Left hindlimb (tissue), 1 donor: ENCODE data around the gene USP46.

Experiments used
- DNase-seq: peaks from one replicate; pipeline ENCODE4 v3.0.0-alpha.2; 2018

Gene USP46

DNA sequence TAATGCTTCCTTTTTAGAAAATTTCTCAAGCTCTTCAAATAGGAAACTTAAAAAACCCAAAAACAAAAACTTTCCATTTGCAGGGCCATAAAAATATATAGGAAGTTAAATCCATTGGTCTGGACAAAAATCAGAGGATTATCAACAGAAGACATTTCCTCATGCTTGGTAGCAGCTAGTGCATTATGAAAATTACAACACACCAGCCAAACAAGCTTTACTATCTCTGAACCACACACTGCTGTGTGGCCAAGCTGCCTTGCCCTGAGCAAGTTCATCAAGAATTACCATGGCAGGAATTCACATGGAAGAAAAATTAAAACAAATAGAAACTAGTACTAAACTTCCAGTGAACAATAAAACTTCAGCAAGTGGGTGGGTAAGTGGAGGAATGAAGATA is 3.6 kb downstream of the USP46 start:
- DNase-seq: no peak

DNA sequence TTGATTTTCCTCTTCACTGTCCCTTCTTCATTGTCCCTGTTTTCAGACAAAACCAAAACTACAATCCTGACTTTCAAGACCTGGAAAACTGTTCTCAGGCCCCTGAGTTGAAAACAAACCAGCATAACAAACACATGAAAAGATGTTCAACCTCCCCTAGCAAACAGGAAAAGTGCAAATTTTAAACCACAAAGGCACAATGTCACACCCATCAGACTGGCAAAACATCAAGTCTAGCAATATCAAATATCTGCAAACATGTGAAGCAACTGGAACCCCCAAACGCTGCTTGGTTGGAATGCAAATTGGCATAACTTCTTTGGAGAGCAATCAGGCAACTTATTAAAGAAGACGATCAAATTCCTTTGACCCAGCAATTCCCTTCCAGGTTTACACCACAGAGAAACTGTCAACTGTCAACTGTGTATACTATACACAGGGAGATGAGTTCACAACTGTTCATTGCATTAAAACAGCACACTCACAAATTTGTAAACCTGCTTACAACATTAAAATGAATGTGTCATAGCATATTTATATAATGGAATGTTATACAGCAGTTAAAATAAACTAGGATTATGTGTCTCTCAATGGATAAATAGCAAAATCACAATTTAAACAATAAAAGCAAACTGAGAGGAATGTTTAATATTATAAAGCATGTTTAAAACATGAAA is 7.0 kb downstream of the USP46 start:
- DNase-seq: no peak

DNA sequence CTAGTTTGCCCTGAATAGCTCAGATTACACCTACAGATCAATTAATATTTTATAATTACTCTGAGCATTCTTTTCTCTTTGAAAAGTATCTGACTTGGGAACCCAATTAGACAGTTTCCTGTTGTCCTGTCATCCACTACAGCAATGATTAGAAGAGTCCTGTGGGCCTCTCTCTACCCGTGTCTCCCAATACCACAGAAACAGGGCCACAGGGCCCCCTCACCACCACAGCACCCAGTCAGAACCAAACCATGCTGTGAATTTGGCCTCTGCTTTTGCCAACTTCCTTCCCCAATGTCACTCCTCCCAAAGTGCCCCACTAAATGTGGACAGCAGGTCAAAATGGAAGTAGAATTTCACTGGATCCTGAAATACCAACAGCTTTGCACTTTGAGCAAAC is 10.3 kb downstream of the USP46 start:
- no peak for DNase-seq

DNA sequence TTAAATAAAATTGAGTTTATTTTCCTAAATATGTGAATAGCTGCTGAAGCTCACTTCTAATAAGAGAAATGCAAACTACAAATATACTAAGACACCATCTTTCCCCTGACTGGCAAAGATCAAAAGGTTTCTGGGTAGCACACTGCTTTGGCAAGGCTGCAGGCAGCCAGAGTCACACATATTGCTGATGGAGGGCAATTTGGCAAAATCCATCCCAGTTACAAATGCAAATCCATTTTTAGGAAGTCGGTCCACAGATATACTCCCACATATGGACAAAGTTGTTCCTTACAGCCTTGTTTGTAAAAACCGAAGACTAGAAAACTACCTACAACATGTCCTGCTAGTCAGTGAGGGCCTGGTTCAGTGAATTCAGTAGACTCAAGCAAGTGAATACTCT is 12.4 kb downstream of the USP46 start:
- DNase-seq: no peak

DNA sequence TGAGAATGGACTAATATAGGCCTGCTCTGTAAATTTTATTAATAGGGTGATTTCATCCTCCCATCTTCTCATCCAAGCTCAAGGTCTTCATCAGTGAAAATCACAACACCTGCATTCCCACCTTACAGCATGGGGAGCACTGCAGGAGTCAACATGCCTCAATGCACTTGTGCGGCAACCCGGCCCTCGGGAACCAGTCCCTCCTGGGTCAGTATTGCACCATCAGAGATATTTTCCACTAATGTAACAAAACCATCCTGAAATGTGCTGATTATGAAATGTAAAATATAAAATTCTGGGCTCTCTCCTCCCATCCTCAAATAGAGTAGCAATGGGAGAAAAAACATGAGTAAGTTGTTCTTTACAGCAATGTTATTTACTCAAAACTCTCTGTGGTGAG is 13.0 kb downstream of the USP46 start:
- DNase-seq: no peak

DNA sequence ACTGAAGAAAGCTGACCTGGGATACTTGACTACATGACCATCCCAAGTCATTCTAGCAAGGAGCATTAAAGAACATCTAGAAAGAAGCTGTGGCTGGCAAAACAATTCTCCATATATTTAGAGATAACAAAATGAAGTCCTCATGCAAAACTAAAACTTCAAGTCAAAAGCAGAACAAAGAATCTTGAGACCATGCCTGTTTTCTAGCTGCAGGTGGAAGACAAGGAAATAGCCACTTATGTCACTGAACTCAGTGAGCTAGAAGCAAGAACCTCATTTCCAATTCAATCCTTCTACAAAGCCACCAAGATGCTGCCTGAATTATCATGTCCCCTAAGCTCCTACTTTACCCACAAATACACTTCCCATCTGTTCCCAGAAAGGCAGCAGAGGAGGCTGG is 13.8 kb downstream of the USP46 start:
- DNase-seq: no peak

DNA sequence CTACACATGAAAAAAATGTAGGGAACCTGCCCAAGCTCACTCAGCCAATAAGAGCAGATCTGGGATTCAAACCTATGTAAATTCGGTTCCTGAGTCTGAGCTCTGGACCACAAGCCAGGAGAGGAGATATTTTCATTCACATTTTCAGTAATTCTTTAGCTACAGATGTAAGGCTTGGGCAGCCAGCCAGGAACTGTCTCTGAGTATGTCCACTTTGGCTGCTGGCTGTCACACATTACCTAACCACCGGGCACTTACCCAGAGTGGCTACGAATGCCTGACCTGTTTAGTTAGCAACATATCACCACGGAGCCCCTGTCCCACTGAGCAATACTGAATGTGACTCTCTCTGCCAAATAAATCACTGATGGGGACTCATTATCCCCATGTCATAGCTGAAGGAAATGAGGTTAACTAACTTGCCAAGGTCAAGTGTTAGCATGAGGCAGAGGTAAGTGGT is 15.3 kb downstream of the USP46 start:
- peak; percentile 59 for DNase-seq

DNA sequence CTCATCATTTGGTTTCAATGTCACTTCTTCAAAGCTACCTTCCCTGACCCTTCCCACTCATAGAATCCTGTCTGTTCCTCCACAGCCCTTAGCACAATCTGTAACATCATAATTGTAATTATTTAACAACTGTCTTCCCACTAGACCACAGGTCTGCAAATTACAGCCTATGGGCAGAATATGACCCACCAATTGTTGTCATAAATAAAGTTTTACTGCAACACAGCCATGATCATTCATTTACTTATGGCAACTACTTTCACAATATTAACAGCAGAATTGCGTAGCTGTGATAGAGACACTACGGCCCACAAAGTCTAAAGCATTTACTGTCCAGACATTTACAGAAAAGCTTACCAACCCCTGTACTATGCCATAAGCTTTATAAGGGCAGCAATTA is 15.9 kb downstream of the USP46 start:
- no peak for DNase-seq

DNA sequence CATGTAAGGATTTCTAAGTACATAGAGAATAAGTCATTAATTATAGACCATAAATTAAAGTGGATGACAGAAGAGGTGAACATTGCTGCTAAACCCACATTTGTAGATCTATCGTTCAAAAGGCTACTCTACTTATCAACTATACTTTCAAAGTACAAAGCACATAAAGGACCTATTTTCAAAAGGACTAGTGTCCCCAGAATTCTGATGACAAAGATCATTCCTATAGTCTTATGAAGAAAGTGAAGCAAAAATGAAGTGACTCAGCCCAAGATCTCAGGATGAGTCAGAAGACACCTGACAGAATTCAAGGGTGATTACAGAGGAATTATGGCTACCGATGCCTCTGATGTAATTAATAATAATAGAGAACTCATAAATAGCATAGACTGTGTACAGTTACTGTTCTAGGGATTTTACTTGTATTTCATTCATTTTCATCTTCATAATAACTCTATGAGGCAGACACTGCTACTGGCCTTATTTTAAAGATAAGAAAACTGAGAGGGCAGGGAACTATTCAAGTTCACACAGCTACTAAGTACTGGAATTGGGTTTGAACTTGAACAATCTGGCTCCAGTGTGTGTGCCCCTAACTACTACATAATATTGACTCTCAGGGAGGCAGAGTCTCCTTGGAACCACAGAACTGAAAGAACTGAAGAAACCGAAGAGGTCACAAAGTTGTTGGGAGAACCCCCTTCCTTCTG is 17.1 kb downstream of the USP46 start:
- no peak for DNase-seq

DNA sequence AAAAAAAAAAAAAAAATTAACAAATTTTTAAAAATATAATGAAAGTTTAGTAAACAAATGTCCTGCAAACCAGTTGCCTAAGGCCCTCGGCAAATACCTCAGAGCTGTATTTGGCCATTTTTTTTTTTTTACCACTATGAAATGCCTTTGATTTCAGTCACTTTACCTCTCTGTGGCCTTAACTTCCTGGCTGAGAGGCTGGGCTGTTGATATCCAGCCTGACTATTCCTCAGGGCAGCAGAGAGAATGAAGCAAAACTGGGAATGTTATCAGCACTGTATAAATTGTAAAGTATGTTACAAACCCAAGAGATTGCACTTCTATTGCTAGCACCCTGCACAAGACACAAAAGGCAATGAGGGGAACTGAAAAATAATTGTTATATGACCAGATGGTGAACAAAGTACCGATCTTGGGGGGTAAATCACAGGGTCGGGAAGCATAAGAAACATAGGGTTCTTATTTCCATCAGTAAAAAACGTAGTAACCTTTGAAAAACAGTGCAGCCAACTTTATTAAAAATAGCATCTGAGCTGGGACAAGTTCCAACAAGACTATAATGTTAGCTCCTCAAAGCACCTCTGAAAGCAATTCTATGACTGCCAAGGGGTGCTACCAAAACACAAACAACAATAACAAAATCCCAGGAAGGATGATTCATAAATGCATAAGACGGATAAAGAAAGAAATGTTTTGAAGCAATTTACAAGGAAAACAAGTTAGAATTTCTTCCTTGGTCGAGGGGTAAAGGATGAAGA is 18.1 kb downstream of the USP46 start:
- DNase-seq: no peak

DNA sequence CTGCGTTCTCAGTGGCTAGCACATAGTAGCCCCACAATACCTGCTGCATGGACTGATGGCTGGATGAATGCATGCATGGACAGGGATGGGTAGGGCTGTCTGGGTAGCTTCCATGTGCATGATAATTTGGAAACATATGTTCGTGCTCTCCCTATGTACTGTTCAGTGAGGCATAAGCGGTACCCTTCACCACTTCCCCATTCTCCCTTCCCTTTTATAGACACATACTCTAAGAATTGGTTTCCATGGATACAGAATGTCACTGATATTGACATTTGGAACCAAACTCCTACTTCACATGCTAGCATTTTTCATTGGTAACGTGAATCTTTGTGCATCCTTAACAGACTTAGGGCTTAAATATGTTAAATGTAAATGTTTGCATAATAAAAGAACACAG is 20.4 kb downstream of the USP46 start:
- DNase-seq: no peak

DNA sequence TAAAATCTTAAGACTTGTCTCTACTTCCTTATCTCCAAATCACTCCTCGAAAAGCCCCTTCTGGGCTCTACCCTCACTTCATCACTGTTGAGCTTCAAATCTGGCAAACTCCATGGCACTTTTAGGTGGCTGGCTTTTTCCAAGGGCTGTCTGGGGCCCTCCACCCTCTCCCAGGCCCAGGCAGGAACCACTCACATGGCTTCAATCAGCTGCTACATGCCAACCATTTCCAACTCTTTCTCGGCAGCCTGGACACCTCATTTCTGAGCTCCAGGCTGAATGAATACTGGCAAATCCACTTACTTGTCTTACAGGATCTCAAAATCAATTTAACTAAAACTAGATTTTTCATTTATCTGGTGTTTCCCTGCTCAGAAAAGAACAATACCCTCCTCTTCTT is 22.0 kb downstream of the USP46 start:
- DNase-seq: no peak

DNA sequence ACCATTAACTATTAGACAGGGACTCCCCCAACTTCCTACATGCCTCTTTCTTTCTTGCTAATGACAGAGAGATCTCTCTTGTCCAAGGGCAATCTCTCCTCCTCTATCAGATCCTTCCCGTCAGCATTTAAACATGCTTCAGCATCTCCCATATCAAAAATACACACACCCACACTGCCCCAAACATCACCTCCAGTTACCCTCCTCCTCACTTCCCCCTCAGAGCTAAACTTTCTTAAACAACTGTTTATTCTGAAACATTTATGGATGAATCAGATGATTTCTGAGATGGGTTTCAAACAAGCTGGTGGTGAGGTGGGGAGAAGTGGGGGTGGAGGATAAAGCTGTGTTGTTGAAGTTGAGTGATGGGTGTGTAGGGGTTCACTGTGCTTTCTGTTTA is 23.5 kb downstream of the USP46 start:
- DNase-seq: no peak

DNA sequence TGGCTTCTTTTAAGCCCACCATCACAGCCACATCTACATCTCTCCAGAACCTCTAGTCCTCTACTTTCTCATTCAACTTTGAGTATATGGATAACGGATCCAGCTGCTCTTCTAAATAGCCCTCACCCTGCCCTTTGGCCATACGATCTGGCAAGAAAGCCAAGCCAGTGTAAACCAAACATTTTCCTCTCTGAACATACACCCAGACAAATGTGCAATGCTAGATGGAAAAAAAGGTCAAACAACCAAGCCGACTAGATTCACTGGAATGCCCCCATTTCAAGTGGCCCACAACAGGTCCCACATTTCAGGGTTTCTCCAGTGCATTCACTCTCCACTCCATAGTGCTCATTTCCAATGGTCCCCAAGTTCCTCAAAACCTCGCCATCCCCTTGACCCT is 24.0 kb downstream of the USP46 start:
- DNase-seq: no peak

DNA sequence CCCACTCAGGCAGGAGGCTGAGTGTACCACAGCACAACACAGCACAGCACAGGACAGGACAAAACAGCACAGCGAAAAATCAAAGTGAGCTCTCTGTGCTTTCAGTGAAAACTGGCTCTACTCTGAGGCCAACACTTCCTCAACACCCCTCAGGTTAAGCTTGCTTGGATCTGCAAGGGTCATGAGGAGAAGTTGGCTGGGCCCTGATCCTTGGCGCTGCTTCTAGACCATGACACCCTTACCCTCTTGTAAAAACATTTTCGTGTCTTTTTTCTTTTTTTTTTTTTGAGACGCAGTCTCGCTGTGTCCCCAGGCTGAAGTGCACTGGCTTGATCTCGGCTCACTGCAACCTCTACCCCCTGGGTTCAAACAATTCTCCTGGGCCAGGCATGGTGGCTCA is 25.3 kb downstream of the USP46 start:
- DNase-seq: no peak

DNA sequence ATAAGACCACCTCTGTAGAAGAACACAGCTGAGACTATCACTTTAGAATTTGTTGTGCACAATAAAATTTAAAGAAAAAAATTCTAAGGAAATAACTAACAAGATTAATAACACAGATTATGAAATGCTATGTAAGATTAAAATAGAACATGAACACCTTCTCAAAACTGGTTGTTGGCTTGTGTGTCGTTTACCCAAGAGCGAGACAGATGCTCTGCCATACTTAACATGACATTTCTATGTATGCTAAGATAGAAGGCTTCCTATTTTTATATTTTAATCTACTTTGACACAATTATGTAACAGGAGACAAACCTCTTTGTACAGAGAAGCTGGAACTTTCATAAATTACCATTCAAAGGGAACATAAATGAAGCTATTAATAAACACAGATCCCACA is 30.1 kb downstream of the USP46 start:
- no peak for DNase-seq

DNA sequence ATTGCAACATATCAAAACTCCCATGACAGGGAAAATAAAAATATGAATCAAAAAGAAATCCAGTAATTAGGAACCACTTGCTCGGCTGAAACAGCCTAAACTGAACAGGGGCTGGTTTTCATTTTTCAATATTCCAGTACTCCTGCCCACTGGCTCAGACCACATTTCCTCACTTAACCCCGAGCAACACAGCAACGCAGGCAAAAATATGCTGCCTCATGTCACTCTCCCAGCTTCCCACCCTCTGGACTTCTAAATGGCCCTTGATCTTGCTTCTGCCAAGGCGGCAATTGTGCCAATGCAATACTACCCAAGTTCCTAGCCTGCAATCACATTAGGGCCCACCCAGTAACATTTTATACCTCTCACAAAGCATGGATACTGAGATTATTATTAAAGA is 30.6 kb downstream of the USP46 start:
- DNase-seq: no peak

DNA sequence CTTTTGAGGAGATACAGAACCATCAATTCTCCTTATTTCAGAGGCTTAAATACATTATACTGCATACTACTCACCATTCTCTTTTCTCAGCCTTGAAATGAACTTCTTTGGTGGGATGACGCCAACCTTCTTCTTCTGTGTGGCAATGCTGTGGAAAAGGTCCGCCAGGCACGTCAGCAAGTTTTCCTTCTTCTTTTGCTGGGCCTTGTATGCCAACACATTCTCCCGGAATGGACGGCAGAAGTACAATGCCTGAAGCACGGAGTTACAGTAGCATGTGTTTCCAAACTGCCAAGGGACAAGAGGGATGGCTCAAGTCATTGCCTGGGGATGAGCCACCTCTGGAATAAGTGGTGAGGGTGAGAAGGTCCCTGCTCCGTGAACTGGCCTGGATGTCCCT is 31.2 kb downstream of the USP46 start:
- no peak for DNase-seq

DNA sequence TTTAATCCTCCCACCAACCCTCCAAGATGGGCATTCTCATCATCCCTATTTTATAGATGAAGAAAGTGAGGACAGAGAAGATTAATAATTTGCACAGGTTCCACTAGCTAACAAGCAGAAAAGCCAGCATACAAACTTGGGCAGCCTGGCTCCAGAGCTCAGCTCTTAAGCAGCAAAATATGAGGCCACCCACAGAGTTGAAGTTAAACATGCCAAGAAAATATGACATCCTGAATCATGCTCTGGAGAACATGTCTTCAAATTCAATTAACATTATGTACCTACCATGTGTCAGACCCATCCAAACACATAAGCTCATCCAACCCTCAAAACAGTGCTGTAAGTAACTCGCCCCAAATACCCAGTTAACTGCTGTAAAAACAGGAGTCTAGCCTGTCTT is 33.9 kb downstream of the USP46 start:
- DNase-seq: no peak

DNA sequence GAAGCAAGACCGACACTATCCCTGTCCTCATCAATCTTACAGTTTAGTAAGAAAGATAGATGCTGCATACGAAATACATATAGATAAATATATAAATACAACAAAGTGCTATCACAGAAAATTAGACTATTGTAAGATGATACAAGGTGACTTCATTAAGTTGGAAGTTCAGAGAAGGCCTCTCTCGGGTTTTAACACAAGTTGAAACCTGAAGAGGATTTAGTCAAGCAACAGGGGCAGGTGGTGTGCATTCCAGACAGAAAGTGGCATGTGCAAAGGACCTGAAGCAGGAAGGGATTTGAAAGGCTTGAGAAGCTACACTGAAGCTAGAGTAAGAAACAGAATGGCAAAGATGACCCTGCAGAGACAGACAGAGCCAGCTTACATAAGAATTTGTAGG is 36.5 kb downstream of the USP46 start:
- DNase-seq: no peak

DNA sequence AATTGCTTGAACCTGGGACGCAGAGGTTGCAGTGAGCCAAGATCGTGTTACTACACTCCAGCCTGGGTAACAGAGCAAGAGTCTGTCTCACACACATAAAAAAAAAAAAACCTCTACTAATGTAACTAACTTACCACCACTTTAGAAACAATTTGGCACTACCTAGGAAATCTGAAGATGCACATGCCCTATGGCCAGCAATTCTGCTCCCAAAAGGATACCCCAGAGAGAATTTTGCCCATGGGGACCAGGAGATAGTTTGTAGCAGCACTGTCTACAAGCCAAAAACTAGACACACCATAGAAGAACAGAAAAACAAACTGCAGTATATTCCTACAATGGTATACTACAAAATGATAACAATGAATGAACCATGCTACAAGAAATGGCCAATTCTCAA is 37.5 kb downstream of the USP46 start:
- DNase-seq: no peak

DNA sequence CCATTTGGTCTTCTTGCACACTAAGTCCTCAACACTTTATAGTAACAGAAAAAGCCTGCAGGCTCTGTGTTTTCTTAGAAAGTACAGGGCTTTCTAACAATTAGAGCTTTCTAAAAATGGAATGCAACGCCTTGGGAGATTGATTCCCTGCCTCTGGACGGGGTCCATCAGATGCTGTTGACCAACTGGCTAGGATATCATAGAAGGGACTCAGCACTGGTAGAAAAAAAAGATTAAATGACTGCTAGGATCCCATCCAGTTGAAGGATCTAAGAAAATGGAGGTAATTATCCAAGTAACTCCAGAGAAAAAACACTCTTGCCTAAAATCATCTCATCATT is 39.5 kb downstream of the USP46 start:
- no peak for DNase-seq

DNA sequence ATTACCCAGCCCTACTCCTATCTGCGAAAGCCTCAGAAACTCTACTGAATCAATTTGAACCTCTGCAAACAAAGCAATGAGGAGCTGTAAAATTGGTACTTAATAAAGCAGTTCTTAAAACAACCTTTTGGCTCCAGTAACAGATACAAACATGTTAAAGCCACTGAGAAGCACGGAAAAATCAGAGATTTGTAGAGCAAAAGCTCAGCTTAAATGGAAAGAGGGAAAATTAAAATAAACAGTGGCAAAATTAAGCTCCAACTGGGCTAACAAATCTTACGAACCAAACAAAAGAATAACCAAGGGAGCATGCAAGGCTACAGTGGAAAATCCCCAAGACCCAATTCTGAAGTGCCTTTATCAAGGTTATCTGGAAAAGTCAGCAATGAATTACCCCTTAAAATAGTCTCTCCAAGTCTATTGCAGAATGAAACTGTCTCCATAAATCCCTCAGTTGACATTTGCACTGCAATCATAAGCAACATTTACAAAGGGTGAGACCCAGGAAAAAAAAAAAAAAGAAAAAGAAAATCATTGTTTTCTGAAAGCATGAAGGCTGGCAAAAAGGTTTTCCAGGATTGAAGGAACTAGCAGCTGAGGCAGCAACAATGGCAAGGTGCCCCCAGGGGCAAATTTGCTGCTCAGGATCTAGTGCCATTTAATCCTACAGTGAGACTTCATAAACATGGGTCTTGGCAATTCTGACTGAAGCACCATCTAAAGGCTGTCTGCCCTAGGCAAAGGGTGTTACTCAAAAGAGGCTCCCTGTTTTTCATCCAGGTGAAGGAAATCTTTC is 40.1 kb downstream of the USP46 start:
- no peak for DNase-seq
